B cell (primary cell): ENCODE data around the gene TNXB. TPM values are rescaled to one million over a fixed set of nuclear protein-coding genes. Genes with fewer than 3 reads are reported as not detected.

Experiments
- ATAC-seq: fragments of 200-7000 bp; cut with Tn5 transposase; one replicate; pipeline ENCODE4 v1.10.0; 2021; ENCODE audit warnings: low read depth, mild to moderate bottlenecking, moderate number of reproducible peaks, moderate library complexity
- CTCF ChIA-PET: fragments of 350-600 bp; sonication (Branson Sonifier 250); formaldehyde crosslinking; loops from one replicate; lab custom pipeline; 2021; ENCODE audit warnings: antibody characterized with exemption, inconsistent platforms; lab: Charles Lee
- POLR2A ChIA-PET: fragments of 350-600 bp; sonication (Branson Sonifier 250); formaldehyde crosslinking; loops from one replicate; lab custom pipeline; 2021; ENCODE audit warnings: antibody characterized with exemption; lab: Charles Lee
- DNase-seq: peaks from one replicate; pipeline ENCODE4 v3.0.0; 2013
- H2AFZ ChIP-seq: 2 replicates; pipeline ENCODE4 v1.6.1; 2012; ENCODE audit warnings: mild to moderate bottlenecking, low read depth, low read length; ENCODE audit not compliant: insufficient read depth, poor library complexity, severe bottlenecking
- H3K27ac ChIP-seq, 2 donors: 1 replicate in 1 of 2; 2 replicates in 1 of 2; pipeline ENCODE4 v1.5.1; 2012 to 2013; ENCODE audit warnings: low read length in 2 of 2, mild to moderate bottlenecking in 2 of 2, moderate library complexity in 1 of 2
- H3K27me3 ChIP-seq, 4 experiments: fragments of 200-600 bp in 1 of 4; sonication (generic) in 1 of 4; replicated peaks in 1 of 4; 1 replicate in 2 of 4; 2 replicates in 2 of 4; pipeline versions ENCODE4 v1.6.1 to v1.7.0; 2013 to 2016; ENCODE audit warnings: low read length in 3 of 4, mild to moderate bottlenecking in 2 of 4, mixed read lengths in 1 of 4, moderate library complexity in 1 of 4; ENCODE audit not compliant: insufficient read depth in 4 of 4, control insufficient read depth in 3 of 4; ENCODE audit errors: control extremely low read depth in 1 of 4
- H3K36me3 ChIP-seq, 2 experiments: replicated peaks in 1 of 2; 1 replicate in 1 of 2; 2 replicates in 1 of 2; pipeline versions ENCODE4 v1.6.1 to v1.7.1; 2013; ENCODE audit warnings: low read length in 1 of 2; ENCODE audit not compliant: insufficient read depth in 2 of 2, control insufficient read depth in 1 of 2; ENCODE audit errors: control extremely low read depth in 1 of 2, extremely low read depth in 1 of 2
- H3K4me1 ChIP-seq, 2 donors: fragments of 200-600 bp in 1 of 2; sonication (generic) in 1 of 2; 1 replicate in 1 of 2; 2 replicates in 1 of 2; pipeline versions ENCODE4 v1.5.1 to v1.6.1; 2013 to 2017; ENCODE audit warnings: low read length in 2 of 2; ENCODE audit not compliant: control insufficient read depth in 2 of 2, insufficient read depth in 2 of 2
- H3K4me2 ChIP-seq: replicated peaks from 2 replicates; pipeline ENCODE3; 2012; ENCODE audit warnings: mild to moderate bottlenecking, low read depth, low read length; ENCODE audit not compliant: poor library complexity, severe bottlenecking
- H3K4me3 ChIP-seq, 5 experiments: fragments of 200-600 bp in 1 of 5; sonication (generic) in 1 of 5; 1 replicate in 3 of 5; 2 replicates in 2 of 5; pipeline versions ENCODE4 v1.5.1 to v1.7.0; 2011 to 2016; ENCODE audit warnings: low read length in 4 of 5, mild to moderate bottlenecking in 4 of 5, low read depth in 2 of 5, control low read depth in 1 of 5, moderate library complexity in 1 of 5; ENCODE audit not compliant: insufficient read depth in 1 of 5; ENCODE audit errors: control extremely low read depth in 1 of 5, extremely low read depth in 1 of 5
- H3K79me2 ChIP-seq: fragments of 200-600 bp; sonication (generic); one replicate; pipeline ENCODE4 v1.6.0; 2016; ENCODE audit warnings: low read length; ENCODE audit not compliant: control insufficient read depth, insufficient read depth
- H3K9ac ChIP-seq: fragments of 200-600 bp; sonication (generic); 2 replicates; pipeline ENCODE4 v1.6.1; 2017; ENCODE audit warnings: mild to moderate bottlenecking, low read length, moderate library complexity
- H3K9me3 ChIP-seq, 3 donors: one replicate each; pipeline versions ENCODE4 v1.6.1 to v1.7.1; 2013; ENCODE audit warnings: low read length in 2 of 3; ENCODE audit not compliant: control insufficient read depth in 2 of 3, insufficient read depth in 1 of 3; ENCODE audit errors: control extremely low read depth in 1 of 3
- H4K20me1 ChIP-seq: 2 replicates; pipeline ENCODE4 v1.6.0; 2012; ENCODE audit warnings: mild to moderate bottlenecking, low read length; ENCODE audit not compliant: insufficient read depth, control insufficient read depth, poor library complexity, severe bottlenecking
- H3K27ac Mint-ChIP-seq: one replicate; pipeline ENCODE4 v1.8.0; 2021; ENCODE audit warnings: mixed read lengths
- H3K27me3 Mint-ChIP-seq: one replicate; pipeline ENCODE4 v1.8.0; 2021; ENCODE audit warnings: mixed read lengths
- H3K4me1 Mint-ChIP-seq: one replicate; pipeline ENCODE4 v1.8.0; 2021; ENCODE audit warnings: mixed read lengths
- H3K4me3 Mint-ChIP-seq: one replicate; pipeline ENCODE4 v1.8.0; 2021; ENCODE audit warnings: mixed read lengths
- H3K9me3 Mint-ChIP-seq: one replicate; pipeline ENCODE4 v1.8.0; 2022; ENCODE audit warnings: mixed read lengths; ENCODE audit not compliant: insufficient read depth
- EZH2 ChIP-seq: IDR thresholded peaks from 2 replicates; pipeline ENCODE4 v1.6.1; 2012; ENCODE audit warnings: borderline replicate concordance, low read depth, mild to moderate bottlenecking, moderate library complexity, low read length; ENCODE audit not compliant: insufficient read depth, poor library complexity, severe bottlenecking
- WGBS: methylation state at CpG from one replicate; pipeline ENCODE4 v1.1.5; 2013; ENCODE audit warnings: missing lambda C conversion rate; ENCODE audit not compliant: insufficient coverage; 5-methylcytosine and 5-hydroxymethylcytosine counted together
- intact Hi-C: fragments of 100-400 bp; cut with micrococcal nuclease; formaldehyde crosslinking; loops from one replicate; pipeline ENCODE4 v1.10.0; 2022
- polyA plus RNA-seq: library from polyadenylated mRNA; depleted of rRNA; stranded (reverse); fragments of >200 nt; gene quantifications from 2 replicates; pipeline ENCODE4 v1.2.3, GENCODE V29; 2012
- total RNA-seq, 2 donors: library from RNA; stranded (reverse); fragments of 120-200 nt in 1 of 2; gene quantifications; 1 replicate in 1 of 2; 2 replicates in 1 of 2; pipeline versions ENCODE4 v1.2.3 to v1.2.4, GENCODE V29; 2013 to 2022
- TF ChIP-seq, protein P1 (sequence below): fragments of 200-600 bp; IDR thresholded peaks from one replicate; pipeline ENCODE4 v1.8.0; 2022; ENCODE audit warnings: antibody characterized with exemption, mild to moderate bottlenecking

Gene TNXB
- total and polyA plus RNA-seq, 2 donors (not counting 1 experiment from before 2014, with no cell fraction given): 1.4 to 19.0 TPM

DNA sequence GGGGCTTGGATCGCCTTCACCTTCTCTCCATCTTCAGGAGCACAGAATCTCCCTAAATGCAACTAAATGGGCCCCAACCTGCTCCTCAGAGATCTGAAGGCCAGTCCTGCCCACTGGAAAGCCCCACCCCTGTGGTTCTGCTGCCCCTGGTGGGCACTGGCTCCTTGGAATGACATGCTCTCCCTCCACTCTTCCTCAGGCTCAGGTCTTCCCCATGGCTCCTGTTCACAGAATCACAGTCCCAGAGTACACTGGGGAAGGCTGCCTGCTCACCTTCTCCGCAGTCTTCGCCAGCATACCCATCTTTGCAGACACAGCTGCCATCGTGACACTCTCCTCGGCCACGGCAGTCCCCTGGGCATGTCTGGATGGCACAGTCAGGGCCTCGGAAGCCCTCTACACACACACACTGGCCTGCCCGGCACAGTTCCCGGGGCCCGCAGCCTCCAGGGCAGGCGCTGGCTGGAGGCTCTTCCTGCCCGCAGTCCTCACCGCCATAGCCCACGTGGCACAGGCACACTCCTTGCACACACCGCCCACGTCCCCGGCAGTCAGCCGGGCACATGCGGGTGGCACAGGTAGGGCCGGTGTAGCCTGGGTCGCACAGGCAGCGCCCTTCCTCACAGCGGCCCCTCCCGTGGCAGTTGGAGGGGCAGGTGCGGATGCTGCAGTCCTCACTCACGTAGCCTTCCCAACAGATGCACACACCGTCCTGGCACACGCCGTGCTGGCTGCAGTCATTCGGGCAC, 13.6 kb downstream of the TNXB start:
- no peak for ATAC-seq

More for the DNA sequence above, 13.6 kb downstream of the TNXB start:
- Mint-ChIP-seq H3K27ac (no peak overlapping the region), H3K27me3 (peaks cover 44% of the 10 kb centered on the region), H3K9me3 (no peaks in the 10 kb centered on the region), H3K4me3 (no peak overlapping the region), H3K4me1 (peaks cover 3% of the 10 kb centered on the region)
- Histone ChIP-seq H3K4me1 (peaks cover 0 to 16% of the 10 kb centered on the region in 2 donors), H3K4me3 (no peak overlapping the region), H3K79me2 (no peaks in the 10 kb centered on the region), H4K20me1 (no peaks in the 10 kb centered on the region), H3K27ac (no peak overlapping the region), H2AFZ (no peak overlapping the region), H3K9me3 (peaks cover 0 to 3% (median 0%) of the 10 kb centered on the region in 3 donors), H3K36me3 (no peaks in the 10 kb centered on the region), H3K9ac (no peak overlapping the region), H3K27me3 (peaks cover 0 to 37% (median 13%) of the 10 kb centered on the region in 4 experiments), H3K4me2 (peak overlapping the region; percentile 47)
- ChIA-PET POLR2A (no interaction called here), CTCF (no interaction called here)
- WGBS: 69% methylated on average over 30 of the region's 30 CpGs
- TF ChIP-seq, protein P1, sequence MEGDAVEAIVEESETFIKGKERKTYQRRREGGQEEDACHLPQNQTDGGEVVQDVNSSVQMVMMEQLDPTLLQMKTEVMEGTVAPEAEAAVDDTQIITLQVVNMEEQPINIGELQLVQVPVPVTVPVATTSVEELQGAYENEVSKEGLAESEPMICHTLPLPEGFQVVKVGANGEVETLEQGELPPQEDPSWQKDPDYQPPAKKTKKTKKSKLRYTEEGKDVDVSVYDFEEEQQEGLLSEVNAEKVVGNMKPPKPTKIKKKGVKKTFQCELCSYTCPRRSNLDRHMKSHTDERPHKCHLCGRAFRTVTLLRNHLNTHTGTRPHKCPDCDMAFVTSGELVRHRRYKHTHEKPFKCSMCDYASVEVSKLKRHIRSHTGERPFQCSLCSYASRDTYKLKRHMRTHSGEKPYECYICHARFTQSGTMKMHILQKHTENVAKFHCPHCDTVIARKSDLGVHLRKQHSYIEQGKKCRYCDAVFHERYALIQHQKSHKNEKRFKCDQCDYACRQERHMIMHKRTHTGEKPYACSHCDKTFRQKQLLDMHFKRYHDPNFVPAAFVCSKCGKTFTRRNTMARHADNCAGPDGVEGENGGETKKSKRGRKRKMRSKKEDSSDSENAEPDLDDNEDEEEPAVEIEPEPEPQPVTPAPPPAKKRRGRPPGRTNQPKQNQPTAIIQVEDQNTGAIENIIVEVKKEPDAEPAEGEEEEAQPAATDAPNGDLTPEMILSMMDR: no peak
- no peak for TF ChIP-seq EZH2
- intact Hi-C loops: no loop called here
- no peak for DNase-seq
